UCSD-AML1 (cell line): ENCODE measurements around the gene PLEKHM1.
"Not testable (repeated sequence)": the region's sequence is repeated elsewhere in the genome, so short reads cannot be mapped to it uniquely, and the experiment has no call there.

ENCODE experiments used
- DNase-seq: peaks from one replicate; lab custom pipeline; 2025; ENCODE audit not compliant: unreplicated experiment; lab: John Stamatoyannopoulos, UW

PLEKHM1 gene

DNA sequence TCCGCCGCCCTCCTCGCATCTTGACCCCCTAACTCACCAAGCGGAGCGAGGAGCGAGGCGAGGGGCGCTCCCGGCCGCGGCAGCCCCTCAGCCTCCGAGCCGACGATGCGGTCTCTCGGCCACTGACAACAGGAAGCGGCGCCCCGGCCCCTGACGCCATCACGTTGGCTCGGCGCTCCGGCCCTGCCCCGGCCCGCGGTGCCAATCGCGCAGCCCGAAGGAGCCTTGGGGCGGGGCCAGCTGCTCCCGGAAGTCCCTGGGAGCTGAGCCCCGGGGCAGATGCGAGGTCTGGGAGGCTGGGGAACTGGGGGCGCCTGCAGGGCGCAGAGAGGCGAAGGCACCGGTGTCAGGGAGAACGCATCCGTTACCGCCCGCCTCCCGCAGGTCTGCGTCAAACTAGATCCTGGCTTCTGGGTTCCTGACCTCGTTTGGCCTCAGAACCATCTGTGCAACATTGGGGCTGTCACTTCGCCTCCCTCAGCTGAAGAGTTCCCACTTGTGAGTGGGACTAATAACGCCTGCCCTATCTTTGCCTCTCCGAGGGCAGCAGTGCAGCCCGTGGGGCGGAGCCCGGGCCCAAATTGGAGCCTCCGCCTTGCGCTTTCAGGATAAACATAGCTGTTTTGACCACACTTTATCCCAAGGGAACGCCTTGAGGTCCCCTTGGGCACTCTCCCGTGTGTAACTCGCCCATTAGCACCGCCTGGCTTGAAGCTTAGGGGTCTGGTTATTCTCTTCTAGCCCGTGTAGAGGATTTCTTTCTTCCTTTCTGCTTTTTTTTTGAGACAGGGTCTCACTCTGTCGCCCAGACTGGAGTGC is at the start of gene PLEKHM1:
Gene PLEKHM1, minus strand, starts transcription at position 107 of the 819 bp plus-strand sequence. CDS start 8,237 bp downstream, outside the sequence.
- DNase-seq: peak; percentile 88

DNA sequence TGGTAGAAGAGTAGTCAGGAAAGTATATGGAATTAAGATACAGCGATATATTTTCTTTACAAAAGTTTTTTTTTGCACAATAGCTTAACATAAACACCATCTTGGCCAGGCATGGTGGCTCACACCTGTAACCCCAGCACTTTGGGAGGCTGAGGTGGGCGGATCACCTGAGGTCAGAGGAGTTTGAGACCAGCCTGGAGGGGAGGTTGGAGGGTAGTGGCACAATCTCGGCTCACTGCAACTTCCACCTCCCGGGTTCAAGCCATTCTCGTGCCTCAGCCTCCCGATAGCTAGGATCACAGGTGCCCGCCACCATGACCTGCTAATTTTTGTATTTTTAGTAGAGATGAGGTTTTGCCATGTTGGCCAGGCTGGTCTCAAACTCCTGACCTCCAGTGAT is 47.6 kb upstream of the PLEKHM1 start:
- not testable (repeated sequence) for DNase-seq

- DNase-seq: not testable (repeated sequence)
Measured at GRCh38 chr17:45506072-45506471, 15.6 kb upstream of the PLEKHM1 start.

DNA sequence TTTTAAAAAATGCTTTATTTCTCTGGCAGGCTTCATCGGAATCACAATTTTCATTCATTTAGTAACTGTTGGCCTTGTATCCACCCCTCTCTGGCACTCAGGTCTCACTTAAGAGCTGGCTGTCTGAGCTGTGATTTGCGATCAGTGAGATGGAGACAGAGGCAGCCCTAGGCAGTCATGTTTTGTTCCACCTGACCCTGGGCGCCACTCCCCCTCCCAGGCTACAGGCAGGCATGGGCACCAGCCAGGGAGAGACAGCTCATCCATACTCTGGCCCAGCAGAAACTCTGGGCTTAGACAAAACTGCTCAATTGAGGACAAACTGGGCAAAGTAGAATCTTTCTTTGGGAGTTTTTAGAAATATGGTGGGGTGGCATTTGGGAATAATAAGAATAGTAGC is 14.7 kb upstream of the PLEKHM1 start:
- not testable (repeated sequence) for DNase-seq

DNA sequence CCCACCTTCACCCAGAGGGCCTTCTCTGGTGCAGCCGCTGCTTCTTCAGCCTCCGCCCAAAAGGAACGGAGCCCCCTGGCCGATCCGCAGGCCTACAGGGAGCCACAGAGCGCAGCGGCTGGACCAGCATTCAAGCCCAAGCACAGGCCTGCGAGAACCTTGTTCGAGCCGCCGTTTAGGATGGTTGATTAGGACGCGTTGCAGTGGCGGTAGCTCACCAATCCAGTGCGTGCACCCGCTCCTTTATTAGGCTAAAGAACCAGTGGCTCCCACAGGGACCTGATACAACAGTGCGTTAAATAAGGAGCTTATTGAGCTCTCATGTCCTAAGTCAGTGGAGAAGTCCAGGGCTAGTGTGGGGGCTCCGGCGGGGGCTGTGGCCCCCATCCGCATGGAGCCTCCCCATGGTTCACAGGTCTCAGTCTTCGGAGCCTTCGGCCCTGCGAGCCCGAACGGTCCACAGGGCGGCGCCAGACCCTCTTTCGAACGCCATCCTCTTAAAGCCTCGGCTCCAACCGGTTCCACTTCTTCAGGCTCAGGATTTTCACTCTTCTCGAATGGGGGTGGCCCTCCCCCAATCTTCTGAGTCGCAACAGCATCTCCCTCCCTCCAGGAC is 10.7 kb upstream of the PLEKHM1 start:
- DNase-seq: not testable (repeated sequence)

- not testable (repeated sequence) for DNase-seq
Measured at GRCh38 chr17:45500478-45500877, 10.0 kb upstream of the PLEKHM1 start.

DNA sequence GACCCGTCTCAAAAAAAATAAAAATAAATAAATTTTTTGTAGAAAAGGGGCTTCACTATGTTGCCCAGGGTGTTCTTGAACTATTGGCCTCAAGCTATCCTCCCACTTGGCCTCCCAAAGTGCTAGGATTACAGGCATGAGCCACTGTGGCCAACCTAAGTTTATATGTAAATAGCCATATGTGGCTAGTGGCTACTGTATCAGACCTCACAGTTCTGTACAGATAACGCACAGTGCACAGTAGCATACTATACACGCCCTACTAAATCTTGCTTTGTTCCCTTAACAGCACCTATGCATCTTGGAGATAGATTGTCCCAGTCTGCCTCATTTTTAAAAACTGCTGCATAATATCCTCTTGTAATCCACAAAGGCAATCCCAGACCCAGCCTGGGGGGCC is 8.7 kb upstream of the PLEKHM1 start:
- DNase-seq: not testable (repeated sequence)

DNA sequence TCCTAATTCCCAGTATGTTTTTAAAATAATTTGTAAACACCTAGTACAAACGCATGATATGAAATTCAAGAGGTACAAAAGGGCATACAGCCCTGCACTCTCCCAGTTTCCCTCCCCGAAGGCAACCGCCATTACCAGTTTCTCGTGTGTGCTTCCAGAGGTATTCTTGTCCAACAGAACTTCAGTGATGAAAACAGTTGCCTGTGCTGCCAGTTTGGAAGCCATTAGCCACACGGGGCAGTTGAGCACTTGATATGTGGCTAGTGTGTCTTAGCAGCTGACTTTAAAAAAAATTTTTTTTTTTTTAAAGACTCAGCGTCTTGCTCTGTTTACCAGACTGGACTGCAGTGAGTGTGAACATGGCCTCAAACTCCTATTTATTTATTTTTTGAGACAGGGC is 7.9 kb upstream of the PLEKHM1 start:
- not testable (repeated sequence) for DNase-seq

DNA sequence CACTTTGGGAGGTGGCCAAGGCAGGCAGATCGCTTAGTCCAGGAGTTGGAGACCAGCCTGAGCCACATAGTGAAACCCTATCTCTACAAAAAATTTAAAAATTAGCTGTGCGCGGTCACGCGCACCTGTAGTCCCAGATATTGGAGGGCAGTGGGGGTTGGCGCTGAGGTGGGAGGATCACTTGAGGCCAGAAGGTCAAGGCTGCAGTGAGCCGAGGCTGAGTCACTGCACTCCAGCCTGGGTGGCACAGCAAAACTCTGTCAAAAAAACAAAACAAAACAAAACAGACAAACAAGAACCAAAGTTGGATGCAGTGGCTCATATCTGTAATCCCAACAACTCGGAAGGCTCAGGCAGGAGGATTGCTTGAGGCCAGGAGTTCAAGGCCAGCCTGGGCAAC is 6.9 kb upstream of the PLEKHM1 start:
- DNase-seq: not testable (repeated sequence)

GRCh38 chr17:45496507-45496906 is 6.0 kb upstream of the PLEKHM1 start:
- not testable (repeated sequence) for DNase-seq

DNA sequence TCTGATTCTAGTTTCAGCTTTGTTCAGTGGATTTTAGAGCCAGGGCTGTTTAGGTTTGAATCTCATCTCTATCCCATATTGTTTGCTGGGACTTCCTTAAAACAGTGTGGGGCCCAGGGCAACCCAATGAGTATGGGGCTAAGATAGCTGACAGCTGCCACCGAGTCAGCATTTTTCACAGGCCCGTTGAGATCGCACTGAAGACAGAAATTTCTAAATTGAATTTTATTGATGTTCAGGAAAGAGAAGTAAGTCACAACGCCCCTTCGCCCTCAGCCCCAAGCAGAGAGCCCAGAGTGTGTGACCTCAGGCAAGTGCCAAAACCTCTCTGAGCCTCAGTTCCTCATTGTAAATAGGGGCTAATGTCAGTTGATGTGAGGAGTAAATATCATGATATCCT is 4.0 kb upstream of the PLEKHM1 start:
- not testable (repeated sequence) for DNase-seq

- not testable (repeated sequence) for DNase-seq
Measured at GRCh38 chr17:45492156-45492555, 1.6 kb upstream of the PLEKHM1 start.

- not testable (repeated sequence) for DNase-seq
Measured at GRCh38 chr17:45490198-45490597, 323 bp downstream of the PLEKHM1 start.

DNA sequence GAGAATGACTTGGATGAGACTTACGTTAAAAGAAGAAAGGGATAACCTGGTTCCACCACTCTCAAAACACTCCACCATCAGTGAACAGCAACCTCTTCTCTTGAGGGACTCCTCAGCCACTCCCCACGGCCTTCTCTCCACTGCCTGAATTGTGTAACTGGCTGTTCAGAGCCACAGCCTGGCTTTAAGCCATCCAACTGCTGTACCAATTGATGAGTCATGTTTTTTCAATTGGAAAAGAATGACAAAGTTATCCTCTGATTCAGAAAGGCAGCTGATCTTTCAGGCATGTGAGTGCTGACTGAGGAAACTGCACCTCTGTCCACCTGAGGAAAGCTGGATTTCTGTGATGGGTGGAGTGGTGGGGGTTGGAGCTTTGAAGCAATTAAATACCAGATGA is 2.8 kb downstream of the PLEKHM1 start:
- DNase-seq: peak; percentile 42

DNA sequence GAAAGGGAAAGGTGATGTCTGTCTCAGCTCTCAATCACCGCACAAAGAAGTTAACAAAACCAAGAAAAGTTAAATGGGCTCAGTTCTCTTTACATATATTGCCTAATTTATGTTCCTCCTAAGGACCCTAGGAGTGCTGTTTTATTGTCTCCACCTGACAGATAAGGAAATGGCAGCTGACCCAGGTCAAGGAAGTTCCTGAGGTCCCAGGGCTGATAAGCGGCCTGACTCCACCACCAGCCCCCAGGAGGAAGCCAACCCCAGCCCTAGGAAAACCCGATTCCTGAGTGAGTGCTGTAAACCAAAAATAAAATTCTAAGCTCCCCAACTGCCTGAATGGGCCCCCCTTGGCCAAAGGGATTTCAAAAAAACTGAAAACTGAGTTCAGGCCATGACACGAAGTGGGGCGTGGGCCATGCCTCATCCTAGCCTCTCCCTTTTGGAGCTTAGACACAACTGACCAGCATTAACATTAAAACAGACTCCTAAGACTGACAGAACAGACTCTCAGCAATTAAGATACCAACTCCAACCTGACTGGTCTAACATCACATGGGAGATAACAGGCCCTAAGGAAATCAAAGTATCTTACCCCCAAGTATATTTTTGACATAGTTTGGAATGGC is 6.8 kb downstream of the PLEKHM1 start:
- not testable (repeated sequence) for DNase-seq

DNA sequence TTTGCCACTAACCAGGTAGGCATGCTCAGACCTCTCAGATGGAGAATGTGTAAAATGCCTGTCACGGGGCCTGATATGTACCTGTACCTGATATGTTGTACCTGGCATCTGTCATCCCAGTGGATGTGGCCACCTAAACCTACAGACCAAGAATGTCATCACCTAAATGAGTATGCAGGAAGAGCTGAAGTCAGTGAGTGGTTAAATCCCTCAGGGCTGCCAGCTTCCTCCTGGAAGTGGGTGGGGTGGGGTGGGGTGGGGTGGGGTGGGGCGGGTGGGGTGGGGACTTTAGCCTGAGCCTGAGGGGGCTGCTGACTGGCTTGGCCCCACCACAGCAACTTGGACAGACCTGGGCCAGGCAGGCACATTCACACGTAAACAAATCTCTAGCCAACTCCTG is 7.3 kb downstream of the PLEKHM1 start:
- not testable (repeated sequence) for DNase-seq

GRCh38 chr17:45482317-45482716 is 8.2 kb downstream of the PLEKHM1 start:
- DNase-seq: not testable (repeated sequence)

DNA sequence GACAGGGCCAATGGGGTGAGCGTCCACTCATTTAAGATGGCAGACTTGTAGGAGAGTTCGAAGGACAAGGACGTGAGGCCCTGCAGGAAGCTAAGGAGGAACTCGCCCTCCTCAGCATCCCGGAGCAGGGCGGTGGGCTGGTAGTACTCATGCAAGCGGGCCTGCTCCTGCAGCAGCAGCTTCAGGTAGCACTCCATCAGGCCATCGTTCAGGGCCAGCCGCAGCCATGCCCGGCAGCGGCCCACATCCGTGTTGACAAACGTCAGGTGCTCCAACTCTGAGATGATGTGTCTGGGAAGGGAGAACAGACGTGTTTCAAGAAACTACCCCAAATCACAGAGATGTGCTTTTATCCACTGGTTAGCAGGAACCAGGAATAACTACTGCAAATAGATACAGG is 15.1 kb downstream of the PLEKHM1 start:
- not testable (repeated sequence) for DNase-seq

DNA sequence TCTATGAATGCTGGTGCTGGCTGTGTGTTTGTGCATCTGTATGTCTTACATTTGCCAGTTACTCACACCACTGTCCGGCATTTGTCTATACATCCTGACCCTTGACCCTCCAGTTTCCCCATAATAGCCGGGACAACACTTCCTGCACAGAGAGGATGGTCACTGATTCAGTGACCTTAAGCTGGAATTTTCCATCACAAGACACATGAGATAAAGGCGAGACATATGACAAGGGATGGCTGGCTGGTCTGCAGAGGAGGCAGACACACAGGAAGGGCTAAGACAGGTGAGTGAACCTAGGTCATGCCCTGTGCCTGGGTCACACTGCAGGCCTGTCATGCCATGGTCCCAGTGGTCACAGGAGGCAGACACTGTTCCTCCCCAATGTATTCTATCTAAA is 18.3 kb downstream of the PLEKHM1 start:
- not testable (repeated sequence) for DNase-seq

GRCh38 chr17:45469204-45469563 is 21.3 kb downstream of the PLEKHM1 start:
- DNase-seq: not testable (repeated sequence)

DNA sequence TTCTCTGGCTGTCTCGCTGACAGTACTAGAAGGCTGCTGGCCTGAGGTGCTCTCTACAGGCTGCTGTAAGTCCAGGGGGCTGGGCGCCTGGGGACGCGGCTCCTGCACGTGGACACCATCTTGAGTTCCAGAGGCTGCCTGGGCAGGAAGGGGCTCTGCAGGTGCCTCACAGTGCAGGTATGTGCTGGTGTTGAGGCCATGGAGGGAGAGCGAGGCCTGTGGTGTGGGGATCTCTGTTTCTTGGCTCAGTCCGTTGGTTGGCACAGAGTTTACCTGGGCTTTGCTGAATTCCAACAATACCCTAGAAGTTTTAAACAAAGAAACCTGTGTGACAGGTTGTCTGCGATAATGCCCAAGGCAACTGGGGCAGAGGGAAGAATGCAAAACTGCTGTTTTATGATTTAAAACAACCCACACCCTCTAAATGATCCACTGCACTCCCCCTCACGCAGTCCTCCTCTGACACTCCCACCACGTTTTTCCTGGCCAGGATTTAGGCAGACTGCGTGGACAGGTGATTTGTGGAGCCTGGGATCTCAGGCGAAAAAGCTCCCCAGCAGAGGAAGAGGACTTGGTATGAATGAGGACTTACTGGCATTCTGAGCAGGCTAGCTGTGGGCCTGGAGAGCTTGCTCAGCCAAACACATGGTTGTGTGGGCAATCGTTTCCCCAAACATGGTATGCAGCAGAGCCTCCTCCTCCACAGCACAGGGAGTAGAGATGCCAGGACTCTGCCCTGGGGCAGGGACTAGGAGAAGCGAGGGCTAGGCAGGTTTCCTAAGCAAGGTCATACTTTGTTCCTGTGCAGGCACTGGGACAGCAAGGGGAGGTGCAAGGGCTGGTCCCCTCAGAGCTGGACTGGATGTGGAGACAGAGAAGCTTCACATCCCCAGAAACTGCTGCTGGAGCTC is 22.0 kb downstream of the PLEKHM1 start:
- not testable (repeated sequence) for DNase-seq
